HG02943 (cell line): Measurements from ENCODE around the gene EGLN1.

ENCODE experiments used
- ATAC-seq: cut with Tn5 transposase; IDR thresholded peaks from one replicate; pipeline ENCODE4 v1.9.1; 2021; ENCODE audit warnings: mild to moderate bottlenecking, low read depth, moderate library complexity; ENCODE audit not compliant: unreplicated experiment

The EGLN1 gene

DNA sequence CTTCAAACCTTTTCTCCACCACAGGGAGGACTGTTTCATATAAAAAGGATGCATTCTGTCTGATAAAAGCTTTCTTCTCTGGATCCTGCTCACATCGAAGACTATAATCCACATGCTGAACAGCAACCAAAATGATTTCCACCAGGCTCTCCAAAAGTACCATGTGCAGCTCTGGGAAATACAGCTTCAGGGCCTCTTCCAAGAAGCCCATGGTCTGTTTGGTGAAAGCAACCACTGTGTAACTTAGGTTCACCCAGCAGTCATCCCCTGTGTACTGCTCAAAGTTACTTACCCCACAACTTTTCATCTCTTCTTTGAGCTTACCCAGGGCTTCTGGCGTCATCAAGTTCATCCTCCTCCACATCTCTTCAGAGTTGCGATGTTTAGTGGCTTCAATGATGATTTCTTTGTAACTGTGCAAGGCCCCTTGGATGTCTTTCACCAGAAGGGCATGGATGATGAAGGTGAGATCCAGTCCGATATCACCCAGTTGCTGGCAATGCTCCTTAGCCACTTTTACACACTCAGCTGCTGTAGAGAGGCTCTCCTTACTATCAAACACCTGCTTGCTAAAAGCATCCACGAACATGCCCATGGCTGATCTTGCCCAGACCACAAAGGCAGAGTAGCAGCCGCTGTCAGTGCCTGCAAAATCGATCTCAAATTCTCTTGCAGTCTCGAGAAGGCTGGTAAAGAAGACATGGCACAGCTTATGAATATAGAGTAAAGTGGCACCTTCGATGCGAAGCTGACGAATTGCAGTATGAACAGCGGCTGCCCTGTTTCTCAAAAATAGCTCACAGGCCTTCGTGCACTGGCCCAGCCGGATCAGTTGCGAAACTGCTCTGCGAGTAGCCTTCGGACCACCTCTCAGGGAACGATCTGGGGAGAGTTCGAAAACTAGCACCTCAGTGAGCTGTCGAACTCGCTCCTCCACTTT, 86.2 kb downstream of the EGLN1 start:
- ATAC-seq: no peak

DNA sequence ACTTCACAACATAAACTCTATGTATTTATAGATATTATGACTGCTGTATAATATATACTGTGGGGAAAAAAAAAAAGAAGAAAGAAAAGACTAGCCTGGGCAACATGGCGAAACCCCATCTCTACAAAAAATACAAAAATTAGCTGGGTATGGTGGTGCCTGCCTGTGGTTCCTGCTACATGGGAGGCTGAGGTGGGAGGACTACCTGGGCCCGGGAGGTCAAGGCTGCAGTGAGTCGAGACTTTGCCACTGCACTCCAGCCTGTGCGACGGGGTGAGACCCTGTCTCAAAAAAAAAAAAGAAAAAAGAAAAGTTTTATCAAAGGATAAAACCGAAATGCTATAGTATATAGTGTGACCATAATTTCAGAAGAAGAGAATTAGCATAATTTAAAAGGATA, 87.1 kb downstream of the EGLN1 start:
- no peak for ATAC-seq

DNA sequence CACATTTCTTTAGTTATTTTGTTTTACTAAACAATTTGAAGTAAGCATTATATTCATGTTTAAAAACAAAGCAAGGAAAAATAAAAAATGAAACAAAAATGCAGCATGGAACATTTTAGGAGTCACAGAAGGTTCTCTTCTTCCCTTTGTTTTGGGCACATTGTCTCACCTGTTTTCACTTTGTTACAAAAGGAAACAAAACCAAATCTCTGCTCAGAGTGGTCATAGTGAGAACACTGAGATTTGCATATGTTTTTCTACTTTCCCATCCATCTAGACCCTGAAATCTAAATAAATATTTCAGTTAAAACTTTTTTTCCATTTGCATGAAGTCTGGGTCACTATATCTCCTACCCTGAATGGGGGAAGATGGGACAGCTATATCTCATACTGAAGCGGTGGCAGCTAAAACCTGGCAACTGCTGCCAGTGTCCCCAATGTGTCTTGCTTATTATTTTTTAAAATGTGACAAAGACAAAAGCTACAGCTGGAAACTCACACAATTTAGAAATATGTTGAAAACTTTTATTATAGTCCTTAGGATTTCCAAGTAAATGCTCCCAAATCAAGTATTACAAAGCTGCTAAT, 87.9 kb downstream of the EGLN1 start:
- ATAC-seq: no peak

DNA sequence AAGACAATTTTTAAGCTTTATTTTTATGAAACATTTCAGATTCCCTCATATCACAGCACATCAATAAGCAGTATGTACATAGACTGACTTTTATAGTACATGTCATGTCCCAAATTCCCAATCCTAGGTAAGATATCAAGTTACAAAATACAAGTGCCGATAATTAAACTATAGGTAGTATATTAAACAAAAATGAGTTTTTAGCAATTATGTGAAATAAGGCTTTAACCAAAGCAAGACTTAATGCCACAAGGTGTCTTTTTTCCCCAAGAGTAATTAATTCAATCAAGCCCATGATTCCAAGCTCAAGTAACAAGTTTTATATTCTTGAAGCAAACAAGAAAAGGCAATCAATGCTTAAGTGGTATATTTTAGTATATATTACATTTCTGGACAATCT, 89.3 kb downstream of the EGLN1 start:
- no peak for ATAC-seq

DNA sequence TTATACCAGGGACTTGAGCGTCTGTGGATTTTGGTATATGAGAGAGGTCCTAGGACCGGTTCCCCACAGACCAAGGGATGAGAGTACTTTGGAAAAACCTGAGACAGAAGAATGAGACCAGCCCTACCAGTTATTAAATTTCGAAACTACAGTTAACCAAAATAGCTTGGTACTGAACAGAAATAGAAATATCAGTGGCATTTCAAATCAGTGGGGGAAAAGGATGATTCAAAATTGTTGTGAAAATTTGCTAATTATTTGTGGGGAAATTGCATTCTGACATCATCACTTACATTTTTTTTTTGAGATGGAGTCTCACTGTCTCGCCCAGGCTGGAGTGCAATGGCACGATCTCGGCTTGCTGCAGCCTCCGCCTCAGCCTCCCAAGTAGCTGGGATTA, 92.6 kb downstream of the EGLN1 start:
- no peak for ATAC-seq

DNA sequence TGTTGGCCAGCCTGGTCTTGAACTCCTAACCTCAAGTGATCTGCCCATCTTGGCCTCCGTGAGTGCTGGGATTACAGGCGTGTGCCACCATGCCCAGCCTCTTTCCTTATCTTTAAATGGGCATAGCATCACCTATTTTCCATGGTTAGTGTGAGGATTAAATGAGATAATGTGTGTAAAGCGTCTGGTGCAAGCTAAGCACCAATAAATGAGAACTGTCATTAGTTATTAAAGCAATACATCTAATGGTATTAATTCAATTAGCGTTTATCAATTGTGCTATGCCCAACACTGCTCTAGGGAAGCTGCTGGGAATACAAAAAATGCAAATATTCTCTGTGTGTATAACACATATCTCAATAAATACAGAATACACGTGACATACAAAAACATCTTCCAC, 94.5 kb downstream of the EGLN1 start:
- no peak for ATAC-seq

DNA sequence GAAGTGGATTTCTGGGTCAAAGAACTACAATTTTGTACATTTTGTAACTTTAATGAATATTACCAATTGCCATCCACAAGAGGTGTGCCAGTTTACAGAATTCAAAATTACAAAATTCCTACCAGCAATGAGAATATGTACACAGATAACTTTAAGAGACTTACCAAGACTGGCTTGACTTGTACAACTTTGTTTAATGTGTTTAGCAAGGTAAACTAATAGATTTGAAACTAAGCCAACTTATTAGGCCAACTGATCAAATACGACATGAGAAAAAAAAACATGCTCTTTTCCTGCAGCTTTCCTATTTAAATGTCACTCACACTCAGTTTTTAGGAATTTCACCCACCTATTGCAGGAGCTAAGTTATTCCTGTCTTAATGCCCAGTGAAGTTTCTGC, 95.8 kb downstream of the EGLN1 start:
- no peak for ATAC-seq

DNA sequence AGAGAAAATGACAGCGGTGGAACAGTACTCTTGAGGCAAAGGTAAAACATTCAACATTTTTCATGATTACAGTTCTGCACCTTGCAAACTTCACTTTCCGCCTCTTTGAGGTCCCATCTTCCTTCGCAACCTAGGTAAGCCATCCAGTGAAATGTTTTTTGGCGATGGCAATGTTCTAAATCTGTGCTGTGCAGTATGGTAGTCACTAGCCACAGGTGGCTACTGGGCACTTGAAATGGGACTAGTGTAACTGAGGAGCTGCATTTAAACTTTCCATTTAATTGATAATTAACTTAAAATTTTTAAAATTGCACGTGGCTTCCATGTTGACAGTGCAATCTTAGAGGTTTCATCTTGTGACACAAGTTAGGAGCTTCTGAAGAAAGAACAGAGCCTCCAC, 97.4 kb downstream of the EGLN1 start:
- ATAC-seq: no peak

DNA sequence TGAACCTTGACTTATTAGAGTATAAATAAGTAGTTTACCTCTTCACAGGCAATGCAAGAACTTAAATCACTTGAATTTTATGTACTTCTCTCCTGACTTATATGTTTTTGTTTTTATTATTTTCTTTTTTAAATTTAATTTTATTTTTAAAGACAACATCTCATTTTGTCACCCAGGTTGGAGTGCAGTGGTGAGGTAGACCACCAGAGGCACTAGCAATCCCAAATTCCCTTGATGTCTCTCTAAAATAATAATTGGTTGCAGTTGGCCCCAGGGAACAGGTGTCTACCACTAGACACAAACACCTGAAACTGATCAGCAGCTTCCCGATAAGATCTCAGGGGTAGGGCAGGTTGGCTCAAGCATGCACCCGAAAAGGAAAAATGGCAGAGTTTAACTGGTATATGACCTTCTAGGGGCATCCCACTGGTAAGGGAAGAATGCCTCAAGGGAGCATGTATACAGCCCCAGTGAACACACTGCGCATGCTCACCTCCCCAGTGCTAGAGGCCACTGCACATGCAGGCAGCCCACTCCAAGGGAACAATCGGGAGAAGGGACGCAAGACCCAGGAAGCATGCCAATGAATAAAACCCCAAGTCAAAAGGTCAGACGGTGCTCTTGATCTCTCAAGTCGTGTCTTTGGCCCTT, 99.1 kb downstream of the EGLN1 start:
- no peak for ATAC-seq

DNA sequence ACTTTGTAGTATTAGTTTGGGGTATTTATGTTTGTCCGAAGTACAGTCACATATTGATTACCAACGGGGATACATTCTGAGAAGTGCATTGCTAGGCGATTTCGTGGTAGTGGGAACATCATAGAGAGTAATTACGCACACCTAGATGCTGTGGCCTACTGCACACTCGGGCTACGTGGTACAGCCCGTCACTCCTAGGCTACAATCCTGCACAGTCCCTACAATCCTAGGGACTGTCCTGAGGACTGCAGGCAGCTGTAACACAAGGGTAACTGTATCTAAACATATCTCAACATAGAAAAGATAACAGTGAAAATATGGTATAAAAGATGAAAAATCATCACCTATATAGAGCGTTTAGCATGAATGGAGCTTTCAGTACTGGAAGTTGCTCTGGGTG, 103.0 kb downstream of the EGLN1 start:
- no peak for ATAC-seq

DNA sequence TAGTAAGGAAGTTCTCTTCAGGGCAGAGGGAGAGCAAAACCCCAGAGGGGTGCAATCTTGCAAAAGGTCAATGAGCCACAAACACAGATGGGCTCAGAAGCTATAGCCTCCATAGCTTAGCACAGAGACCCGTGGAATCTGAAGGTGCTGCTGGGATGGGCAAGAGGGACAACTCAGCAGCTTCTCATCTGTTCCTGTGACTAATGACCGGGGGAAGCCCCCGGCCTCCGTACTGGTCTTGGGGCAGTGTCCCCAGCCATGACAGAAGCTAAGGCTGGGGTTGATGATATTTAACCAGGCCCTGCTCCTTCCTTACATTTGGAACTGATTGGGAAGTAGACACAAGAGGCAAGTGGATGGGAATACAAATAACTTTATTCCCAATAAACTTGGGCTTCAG, 103.5 kb downstream of the EGLN1 start:
- no peak for ATAC-seq

DNA sequence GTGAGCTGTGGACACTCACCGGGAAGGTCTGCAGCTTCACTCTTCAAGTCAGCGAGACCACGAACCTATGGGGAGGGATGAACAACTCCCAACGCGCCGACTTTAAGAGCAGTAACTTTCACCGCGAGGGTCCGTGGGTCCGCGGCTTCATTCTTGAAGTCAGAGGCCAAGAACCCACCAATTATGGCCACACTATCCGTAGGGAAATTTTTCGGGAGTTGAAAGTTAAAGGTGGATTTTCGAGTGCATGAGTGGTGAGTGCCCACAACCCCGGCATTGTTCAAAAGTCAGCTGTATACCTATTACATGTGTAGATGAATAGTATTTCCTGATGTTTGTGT, 104.1 kb downstream of the EGLN1 start:
- ATAC-seq: no peak

DNA sequence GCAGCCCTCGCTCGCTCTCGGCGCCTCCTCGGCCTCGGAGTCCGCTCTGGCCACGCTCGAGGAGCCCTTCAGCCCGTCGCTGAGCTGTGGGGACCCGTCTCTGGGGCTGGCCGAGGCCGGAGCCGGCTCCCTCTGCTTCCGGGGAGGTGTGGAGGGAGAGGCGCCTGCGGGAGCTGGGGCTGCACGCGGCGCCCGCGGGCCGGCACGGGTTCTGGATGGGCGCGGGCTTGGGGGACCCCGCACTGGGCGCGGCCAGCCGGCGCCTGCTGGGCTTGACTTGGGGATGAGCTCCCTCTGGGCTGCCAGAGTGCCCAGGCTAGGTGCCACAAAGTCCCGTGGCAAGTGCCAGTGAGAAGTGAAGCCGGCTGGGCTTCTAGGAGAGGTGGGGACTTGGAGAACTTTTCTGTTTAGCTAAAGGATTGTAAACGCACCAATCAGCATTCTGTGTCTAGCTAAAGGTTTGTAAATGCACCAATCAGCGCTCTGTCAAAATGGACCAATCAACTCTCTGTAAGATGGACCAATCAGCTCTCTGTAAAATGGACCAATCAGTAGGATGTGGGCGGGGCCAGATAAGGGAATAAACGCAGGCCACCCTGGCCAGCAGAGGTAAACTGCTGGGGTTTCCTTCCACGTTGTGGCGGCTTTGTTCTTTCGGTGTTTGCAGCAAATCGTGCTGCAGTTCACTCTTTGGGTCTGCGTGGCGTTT, 104.6 kb downstream of the EGLN1 start:
- ATAC-seq: no peak

DNA sequence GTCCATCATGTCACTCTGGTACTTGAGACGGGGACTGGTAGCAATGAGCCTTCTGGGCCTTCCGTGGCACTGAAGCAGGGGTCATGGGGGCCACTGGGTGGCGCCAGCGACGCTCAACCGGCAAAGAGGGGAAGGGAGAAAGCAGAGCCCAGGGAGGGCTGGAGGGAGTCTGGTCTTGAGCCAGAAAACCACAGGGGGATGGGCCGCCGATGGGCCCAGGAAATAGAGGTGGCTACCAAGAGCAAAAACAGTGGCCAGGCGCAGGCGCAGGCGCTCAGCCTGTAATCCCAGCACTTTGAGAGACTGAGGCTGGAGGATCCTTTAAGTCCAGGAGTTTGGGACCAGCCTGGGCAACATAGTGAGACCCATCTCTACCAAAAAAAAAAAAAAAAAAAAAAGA, 106.2 kb downstream of the EGLN1 start:
- ATAC-seq: no peak
